ENCODE measurements around the gene SULF2.
A peak's percentile ranks its signal among the peaks of the same experiment; 100 is the strongest.

Gene SULF2

GRCh38 chr20:47652794-47653193 is 132.5 kb downstream of the SULF2 start:
- in situ Hi-C loops (cut with HindIII; ENCODE audit: low pct_unique_long_range_greater_than_20kb, low sequenced_read_pairs) = no loop called here
- TF ChIP-seq JUND (IDR thresholded peaks at IDR 0.05; ENCODE audit: low read depth) = no peak
- no peak for DNase-seq (ENCODE audit: low read depth in 1 of 2, low spot score in 1 of 2)

GRCh38 chr20:47652301-47652700 is 133.0 kb downstream of the SULF2 start:
- in situ Hi-C loops (cut with HindIII; ENCODE audit: low pct_unique_long_range_greater_than_20kb, low sequenced_read_pairs) = no loop called here
- DNase-seq (ENCODE audit: low read depth in 1 of 2, low spot score in 1 of 2) = no peak
- TF ChIP-seq JUND (IDR thresholded peaks at IDR 0.05; ENCODE audit: low read depth) = no peak

GRCh38 chr20:47648943-47649342 is 136.3 kb downstream of the SULF2 start:
- in situ Hi-C loops (cut with HindIII; ENCODE audit: low pct_unique_long_range_greater_than_20kb, low sequenced_read_pairs) = no loop called here
- TF ChIP-seq JUND (IDR thresholded peaks at IDR 0.05; ENCODE audit: low read depth) = no peak

GRCh38 chr20:47647994-47648393 is 137.3 kb downstream of the SULF2 start:
- in situ Hi-C loops (cut with HindIII; ENCODE audit: low pct_unique_long_range_greater_than_20kb, low sequenced_read_pairs) = no loop called here
- TF ChIP-seq JUND (IDR thresholded peaks at IDR 0.05; ENCODE audit: low read depth) = no peak
- DNase-seq (ENCODE audit: low read depth in 1 of 2, low spot score in 1 of 2) = no peak

More at GRCh38 chr20:47648943-47649342, 136.3 kb downstream of the SULF2 start:
- no peak for DNase-seq (ENCODE audit: low read depth in 1 of 2, low spot score in 1 of 2)

- TF ChIP-seq JUND (IDR thresholded peaks at IDR 0.05; ENCODE audit: low read depth) = no peak
- in situ Hi-C loops (cut with HindIII; ENCODE audit: low pct_unique_long_range_greater_than_20kb, low sequenced_read_pairs) = no loop called here
- no peak for DNase-seq (ENCODE audit: low read depth in 1 of 2, low spot score in 1 of 2)
Observed at GRCh38 chr20:47645632-47646031, 139.6 kb downstream of the SULF2 start.

GRCh38 chr20:47642624-47643023 is 142.7 kb downstream of the SULF2 start:
- in situ Hi-C loops (cut with HindIII; ENCODE audit: low pct_unique_long_range_greater_than_20kb, low sequenced_read_pairs) = no loop called here
- peak in 1 of 2 experiments; percentile 19 for DNase-seq (ENCODE audit: low read depth in 1 of 2, low spot score in 1 of 2)
- TF ChIP-seq JUND (IDR thresholded peaks at IDR 0.05; ENCODE audit: low read depth) = no peak

GRCh38 chr20:47642118-47642517 is 143.2 kb downstream of the SULF2 start:
- DNase-seq (ENCODE audit: low read depth in 1 of 2, low spot score in 1 of 2) = peak in 1 of 2 experiments; percentile 30
- no peak for TF ChIP-seq JUND (IDR thresholded peaks at IDR 0.05; ENCODE audit: low read depth)
- in situ Hi-C loops (cut with HindIII; ENCODE audit: low pct_unique_long_range_greater_than_20kb, low sequenced_read_pairs) = no loop called here

GRCh38 chr20:47638851-47639250 is 146.4 kb downstream of the SULF2 start:
- no peak for DNase-seq (ENCODE audit: low read depth in 1 of 2, low spot score in 1 of 2)
- in situ Hi-C loops (cut with HindIII; ENCODE audit: low pct_unique_long_range_greater_than_20kb, low sequenced_read_pairs) = no loop called here
- no peak for TF ChIP-seq JUND (IDR thresholded peaks at IDR 0.05; ENCODE audit: low read depth)

GRCh38 chr20:47635256-47635655 is 150.0 kb downstream of the SULF2 start:
- in situ Hi-C loops (cut with HindIII; ENCODE audit: low pct_unique_long_range_greater_than_20kb, low sequenced_read_pairs) = no loop called here
- TF ChIP-seq JUND (IDR thresholded peaks at IDR 0.05; ENCODE audit: low read depth) = no peak
- no peak for DNase-seq (ENCODE audit: low read depth in 1 of 2, low spot score in 1 of 2)

GRCh38 chr20:47631078-47631477 is 154.2 kb downstream of the SULF2 start:
- no peak for DNase-seq (ENCODE audit: low read depth in 1 of 2, low spot score in 1 of 2)
- in situ Hi-C loops (cut with HindIII; ENCODE audit: low pct_unique_long_range_greater_than_20kb, low sequenced_read_pairs) = no loop called here

GRCh38 chr20:47629907-47630306 is 155.4 kb downstream of the SULF2 start:
- no peak for DNase-seq (ENCODE audit: low read depth in 1 of 2, low spot score in 1 of 2)
- TF ChIP-seq JUND (IDR thresholded peaks at IDR 0.05; ENCODE audit: low read depth) = no peak
- in situ Hi-C loops (cut with HindIII; ENCODE audit: low pct_unique_long_range_greater_than_20kb, low sequenced_read_pairs) = no loop called here

More at GRCh38 chr20:47631078-47631477, 154.2 kb downstream of the SULF2 start:
- no peak for TF ChIP-seq JUND (IDR thresholded peaks at IDR 0.05; ENCODE audit: low read depth)

GRCh38 chr20:47627540-47627939 is 157.7 kb downstream of the SULF2 start:
- in situ Hi-C loops (cut with HindIII; ENCODE audit: low pct_unique_long_range_greater_than_20kb, low sequenced_read_pairs) = no loop called here
- TF ChIP-seq JUND (IDR thresholded peaks at IDR 0.05; ENCODE audit: low read depth) = no peak

GRCh38 chr20:47623206-47623605 is 162.1 kb downstream of the SULF2 start:
- in situ Hi-C loops (cut with HindIII; ENCODE audit: low pct_unique_long_range_greater_than_20kb, low sequenced_read_pairs) = no loop called here
- DNase-seq (ENCODE audit: low read depth in 1 of 2, low spot score in 1 of 2) = no peak
- TF ChIP-seq JUND (IDR thresholded peaks at IDR 0.05; ENCODE audit: low read depth) = no peak

More at GRCh38 chr20:47627540-47627939, 157.7 kb downstream of the SULF2 start:
- DNase-seq (ENCODE audit: low read depth in 1 of 2, low spot score in 1 of 2) = no peak

- TF ChIP-seq JUND (IDR thresholded peaks at IDR 0.05; ENCODE audit: low read depth) = no peak
- DNase-seq (ENCODE audit: low read depth in 1 of 2, low spot score in 1 of 2) = no peak
- in situ Hi-C loops (cut with HindIII; ENCODE audit: low pct_unique_long_range_greater_than_20kb, low sequenced_read_pairs) = no loop called here
Observed at GRCh38 chr20:47622118-47622665, 163.1 kb downstream of the SULF2 start.

All from T47D (cell line).